NCI-H1436 treated with DMSO at 0.1 percent for 48 hours (cell line): ENCODE results near the gene TMEM120B.
"Not testable (repeated sequence)": the region's sequence is repeated elsewhere in the genome, so short reads cannot be mapped to it uniquely, and the experiment has no call there.

Experiments
- DNase-seq: peaks from one replicate; lab custom pipeline; 2025; lab: John Stamatoyannopoulos, UW

Gene TMEM120B

DNA sequence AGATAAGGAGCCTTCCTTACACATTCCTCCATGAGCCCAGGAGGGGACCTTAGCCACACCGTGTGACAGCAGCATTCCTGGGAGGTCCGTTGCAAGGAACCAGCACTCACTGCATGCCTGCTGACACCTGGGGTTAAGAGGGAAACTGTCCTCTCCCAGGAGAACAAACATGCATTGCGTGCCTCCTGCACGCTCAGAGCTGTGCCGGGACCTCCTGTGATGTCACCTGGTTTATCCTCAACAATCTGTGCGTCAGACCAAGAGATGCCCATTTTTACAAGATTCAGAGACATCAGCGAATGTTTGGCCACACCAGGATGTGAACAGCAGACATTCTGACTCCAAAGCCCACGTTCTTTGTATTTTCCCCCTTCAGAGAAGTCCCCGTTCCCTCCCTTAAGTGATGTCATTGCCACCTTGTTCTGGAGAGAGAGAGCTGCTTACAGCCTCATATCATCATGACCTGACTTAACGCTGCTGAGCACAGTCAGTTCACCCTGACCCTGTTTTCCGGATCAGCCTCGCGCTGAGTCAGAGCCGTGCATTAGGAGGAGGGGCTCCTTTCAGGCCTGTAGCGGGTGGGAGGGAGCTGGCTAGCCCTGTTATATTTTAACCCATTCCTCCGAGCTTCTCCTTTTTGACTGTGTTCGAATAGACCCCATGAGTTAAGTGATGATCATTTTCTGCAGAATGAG, 36.2 kb downstream of the TMEM120B start:
- DNase-seq = no peak

DNA sequence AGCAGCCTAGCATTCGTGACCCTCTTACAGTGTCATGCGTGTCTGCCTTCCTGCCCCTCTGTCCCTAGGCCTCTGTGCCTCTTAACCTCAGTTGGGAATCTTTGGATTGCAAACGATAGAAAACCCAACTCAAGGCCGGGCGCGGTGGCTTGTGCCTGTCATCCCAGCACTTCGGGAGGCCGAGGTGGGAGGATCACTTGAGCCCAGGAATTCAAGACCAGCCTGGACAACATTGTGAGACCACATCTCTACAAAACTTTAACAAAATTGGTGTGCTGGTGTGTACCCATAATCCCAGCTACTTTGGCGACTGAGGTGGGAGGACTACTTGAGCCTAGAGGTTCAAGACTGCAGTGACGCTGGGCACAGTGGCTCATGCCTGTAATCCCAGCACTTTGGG, 36.7 kb downstream of the TMEM120B start:
- no peak for DNase-seq

DNA sequence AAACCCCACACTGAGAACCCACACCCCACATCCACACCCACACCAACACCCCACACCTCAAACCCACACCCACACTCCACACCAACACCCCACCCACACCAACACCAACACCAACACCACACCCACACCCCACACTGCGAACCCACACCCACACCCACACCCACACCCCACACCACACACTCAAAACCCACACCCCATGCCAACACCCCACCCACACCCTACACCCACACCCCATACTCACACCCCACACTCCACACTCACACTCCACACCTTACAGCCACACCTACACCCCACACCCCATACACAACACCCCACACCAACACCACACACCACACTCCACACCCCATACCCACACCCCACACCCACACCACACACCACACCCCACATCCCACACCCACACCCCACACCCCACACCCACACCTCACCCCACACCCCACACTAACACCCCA, 38.0 kb downstream of the TMEM120B start:
- no peak for DNase-seq

DNA sequence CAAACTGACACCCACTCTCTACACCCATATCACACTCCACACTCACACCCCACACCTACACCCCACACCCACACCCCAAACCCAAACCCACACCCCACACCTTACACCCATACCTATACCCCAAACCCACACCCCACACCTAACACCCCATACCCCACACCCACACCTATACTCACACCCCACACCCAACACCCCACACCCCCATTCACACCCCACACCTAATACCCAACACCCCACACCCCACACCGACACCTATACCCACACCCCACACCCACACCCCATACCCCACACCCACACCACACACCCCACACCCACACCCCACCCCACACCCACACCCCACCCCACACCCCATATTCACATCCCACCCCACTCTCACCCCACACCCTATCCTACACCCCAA, 38.5 kb downstream of the TMEM120B start:
- no peak for DNase-seq

DNA sequence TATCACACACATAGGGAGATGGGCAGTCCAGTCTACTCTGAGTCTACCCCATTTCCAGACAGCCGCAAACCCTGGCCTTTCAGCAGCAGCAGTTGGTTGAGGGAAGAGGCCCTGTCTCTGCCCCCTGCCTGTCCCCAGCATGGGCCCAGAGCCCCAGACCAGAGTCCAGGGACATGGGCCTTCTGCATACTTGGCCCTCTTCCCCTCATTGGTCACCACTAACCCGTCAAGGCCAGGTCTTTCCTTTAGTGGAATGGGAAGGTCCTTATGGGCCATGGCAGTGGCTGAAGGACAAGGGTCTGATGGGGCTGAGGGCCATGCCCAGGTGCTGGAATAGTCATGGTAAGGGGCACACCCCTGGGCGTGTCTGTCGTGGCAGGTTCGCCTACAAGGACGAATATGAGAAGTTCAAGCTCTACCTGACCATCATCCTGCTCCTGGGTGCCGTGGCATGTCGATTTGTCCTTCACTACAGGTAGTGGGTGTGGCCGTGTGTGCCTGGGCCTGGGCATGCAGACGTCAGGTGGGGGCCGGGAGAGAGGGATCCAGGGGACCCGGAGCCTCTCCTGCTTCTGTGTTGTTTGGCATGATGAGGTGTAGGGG, 39.3 kb downstream of the TMEM120B start:
- no peak for DNase-seq

DNA sequence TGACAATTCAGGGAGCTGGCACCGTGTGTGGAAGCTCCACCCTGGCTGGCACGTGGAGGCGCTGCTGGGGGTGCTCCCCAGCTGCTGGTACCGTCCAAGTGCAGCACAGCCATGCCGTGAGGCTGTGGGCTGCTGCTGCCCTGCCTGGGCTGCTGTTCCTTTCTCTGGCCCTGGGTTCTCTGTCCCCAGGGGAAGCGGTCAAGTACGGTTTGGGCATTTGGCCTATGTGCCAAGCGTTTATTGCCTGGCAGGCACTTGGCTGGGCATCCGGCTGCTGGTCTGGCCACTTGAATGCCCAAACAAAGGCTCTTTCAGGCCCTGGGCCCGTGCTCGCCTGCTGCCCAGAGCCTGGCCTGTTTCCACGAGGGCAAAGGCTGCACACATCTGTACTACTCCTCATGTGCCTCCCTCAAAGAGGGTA, 41.3 kb downstream of the TMEM120B start:
- DNase-seq = no peak

DNA sequence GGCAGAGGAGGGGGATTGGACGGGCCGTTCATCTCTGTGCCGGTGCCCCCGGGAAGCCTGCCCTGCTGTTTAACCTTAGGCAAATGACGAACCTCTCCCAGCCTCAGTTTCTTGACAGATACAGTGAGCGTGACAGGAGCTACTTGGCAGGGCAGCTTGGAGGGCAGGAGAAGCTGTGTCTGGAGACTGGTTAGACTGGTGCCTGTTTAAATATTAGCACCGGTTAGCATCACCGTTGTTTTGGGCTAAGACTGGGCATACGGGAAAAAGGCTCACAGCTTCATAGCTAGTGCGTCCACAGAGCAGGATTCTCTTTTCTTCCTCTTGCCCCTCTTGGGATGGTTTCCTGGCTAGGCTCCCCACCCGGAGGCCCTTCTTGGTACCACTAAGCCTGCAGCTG, 42.3 kb downstream of the TMEM120B start:
- DNase-seq = no peak

DNA sequence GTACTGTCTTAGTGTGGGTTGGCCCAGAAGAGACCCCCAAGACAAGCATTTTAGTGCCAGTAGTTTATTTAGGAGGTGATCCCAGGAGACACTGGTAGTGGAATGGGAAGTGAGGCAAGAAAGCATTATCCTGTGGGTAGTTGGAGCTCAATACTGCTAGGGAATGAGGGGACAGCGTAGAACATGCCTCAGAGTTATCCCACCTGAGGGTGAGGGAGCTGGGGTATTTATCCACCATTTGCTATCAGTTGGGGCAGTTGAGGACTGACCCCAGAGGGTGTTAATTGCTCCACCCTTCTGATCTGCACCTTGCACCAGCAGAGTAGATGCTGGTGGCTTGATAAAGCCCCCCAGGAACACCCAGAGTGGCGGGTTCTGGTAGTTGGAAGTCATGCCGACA, 43.0 kb downstream of the TMEM120B start:
- DNase-seq = no peak

DNA sequence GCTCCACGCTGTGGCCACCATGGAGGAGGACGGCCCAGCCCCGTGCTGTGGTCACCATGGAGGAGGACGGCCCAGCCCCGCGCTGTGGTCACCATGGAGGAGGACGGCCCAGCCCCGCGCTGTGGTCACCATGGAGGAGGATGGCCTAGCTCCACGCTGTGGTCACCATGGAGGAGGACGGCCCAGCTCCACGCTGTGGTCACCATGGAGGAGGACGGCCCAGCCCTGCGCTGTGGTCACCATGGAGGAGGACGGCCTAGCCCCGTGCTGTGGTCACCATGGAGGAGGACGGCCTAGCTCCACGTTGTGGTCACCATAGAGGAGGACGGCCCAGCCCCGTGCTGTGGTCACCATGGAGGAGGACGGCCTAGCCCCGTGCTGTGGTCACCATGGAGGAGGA, 46.0 kb downstream of the TMEM120B start:
- not testable (repeated sequence) for DNase-seq

DNA sequence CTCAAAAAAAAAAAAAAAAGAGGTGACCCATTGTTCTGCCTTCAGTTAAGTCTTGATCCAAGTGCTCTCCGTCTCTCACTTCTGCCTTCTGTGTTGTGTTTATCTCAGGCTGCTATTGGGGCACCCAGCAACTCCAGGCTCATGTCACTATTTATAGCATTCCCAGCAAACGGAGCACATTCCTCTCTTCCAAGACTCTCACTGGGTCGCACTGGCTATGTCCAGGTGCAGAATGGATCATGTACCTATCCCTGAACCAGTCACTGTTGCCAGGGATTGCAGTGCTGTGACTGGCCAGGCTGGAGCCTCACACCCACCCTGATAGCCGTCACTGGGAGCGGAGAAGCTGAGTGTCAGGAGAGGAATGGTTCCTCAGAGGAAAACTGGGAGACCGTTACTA, 49.7 kb downstream of the TMEM120B start:
- DNase-seq = no peak

DNA sequence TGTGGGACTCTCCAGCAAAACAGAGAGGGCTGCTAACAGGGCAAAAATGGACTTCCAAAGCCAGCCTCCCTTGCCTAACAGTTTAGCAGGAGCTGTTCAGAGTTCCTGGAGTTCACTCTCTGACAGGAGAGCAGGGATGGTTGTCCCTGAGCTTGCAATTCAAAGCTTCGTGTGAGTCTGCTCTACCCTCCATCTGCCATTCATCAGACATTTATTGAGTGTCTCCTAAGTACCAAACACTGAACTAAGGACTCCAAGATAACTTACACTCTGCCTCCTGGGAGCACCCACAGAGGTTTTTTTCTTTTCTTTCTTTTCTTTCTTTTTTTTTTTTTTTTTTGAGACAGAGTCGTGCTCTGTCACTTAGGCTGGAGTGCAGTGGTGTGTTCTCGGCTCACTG, 52.3 kb downstream of the TMEM120B start:
- no peak for DNase-seq

DNA sequence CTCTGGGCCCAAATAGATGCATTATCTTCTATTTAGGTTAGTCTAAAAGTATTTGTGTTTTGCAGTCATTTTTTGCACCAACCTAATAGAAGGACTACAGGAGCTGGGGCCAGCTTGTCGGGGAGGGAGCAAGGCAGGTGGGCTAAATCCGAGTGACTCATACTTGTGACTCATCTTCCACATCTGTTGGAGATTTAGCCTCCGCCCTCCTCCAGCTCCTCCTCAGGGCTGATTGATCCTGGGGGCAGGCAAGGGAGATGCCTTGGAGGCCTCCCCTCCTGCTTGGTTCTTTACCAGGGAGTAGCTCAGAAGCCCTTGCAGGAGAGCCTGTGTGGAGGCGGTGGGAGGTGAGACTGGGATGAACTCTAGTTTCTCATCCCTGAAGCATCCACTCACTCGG, 53.0 kb downstream of the TMEM120B start:
- DNase-seq = no peak

DNA sequence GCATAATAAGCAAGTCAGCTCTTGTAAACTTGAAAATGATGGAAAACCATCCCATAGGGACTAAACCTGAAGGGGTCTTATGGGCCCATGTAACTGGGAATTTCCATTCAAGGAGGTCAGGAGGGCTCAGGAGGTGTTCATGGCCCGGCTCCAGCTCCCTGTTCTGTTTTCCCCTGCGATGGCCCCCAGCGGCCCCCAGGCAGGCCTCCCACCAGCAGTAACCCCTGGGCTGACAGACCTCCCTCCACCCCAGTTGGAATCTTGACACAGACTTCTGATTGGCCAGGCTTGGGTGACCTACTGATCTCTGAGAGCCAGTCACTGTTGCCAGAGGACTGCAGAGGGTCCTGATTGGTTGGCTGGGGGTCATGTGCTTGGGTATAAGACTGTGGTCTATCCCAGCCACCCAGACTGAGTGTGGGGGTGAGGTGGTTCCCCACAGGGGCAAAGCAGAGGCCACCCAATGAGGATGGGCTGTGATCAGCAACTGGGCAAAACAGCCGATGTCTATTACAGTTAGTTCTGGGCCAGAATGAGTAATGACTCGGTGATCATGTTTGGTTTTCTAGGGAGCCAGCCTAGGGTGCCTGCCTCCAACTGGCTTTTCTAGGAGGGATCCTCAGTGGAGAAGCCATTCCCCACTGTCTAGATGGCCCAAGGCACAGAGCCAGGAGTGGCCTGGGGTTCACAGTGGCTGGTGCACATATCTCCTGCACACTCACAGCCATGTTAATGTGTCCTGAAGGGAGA, 53.9 kb downstream of the TMEM120B start:
- no peak for DNase-seq

DNA sequence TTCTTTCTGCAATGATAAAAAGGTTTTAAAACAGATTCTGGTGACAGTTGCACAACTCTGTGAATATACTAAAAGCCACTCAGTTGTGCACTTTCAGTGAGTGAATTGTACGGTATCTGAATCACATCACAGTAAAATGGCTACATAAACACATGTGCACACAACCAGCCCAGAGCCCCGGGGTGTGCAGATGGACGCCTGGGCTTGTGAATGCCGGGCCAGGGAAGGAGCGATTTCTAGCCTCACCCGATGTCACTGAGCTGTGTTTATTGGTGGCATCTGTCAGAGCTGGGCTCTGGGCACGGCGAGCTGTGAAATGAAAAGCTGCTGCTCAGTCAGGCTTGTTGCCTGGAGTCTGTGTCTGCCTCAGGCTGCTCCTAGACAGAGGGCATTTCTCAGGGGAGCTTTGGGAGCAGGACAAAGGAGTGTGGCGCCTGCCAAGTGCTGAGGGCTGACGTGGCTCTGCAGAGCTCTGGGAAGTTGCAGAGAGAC, 55.0 kb downstream of the TMEM120B start:
- no peak for DNase-seq

DNA sequence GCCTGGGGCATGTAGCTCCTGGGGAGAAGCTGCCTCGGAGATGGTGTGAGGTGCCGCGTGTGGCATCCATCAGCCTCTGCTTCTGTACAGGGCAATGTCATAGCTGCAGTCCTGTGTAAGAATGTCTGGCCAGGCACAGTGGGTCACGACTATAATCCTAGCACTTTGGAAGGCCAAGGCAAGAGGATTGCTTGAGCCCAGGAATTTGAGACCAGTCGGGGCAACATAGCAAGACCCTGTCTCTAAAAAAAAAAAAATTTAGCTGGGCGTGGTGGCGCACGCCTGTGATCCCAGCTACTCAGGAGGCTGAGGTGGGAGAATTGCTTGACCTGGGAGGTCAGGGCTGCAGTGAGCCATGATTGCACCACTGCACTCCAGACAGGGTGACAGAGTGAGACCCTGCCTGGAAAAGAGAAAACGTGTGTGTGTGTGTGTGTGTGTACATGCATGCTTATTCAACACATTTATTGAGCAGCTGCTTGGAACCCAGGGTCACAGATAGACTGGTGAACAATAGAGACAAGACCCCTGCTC, 56.8 kb downstream of the TMEM120B start:
- DNase-seq = no peak

DNA sequence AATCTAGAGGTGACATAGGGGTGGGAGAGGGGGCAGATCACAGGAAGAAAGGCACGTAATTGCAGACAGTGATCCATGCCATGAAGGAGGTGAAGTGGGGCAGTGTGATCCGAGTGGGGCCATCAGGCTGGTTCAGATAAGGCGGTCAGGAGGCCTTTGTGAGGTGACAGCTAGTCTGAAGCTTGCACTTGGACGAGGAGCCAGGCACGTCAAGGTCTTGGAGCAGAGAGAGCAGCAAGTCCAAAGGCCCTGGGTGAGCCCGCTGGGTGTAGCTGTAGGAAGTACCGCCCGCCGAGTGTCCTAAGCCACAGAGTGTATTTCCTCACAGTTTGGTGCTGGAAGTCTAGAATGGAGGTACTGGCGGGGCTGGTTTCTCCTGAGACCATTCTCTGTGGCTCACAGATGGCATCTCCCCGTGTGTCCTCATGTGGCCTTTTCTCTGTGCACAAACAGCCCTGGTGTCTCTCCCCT, 57.3 kb downstream of the TMEM120B start:
- DNase-seq = no peak

DNA sequence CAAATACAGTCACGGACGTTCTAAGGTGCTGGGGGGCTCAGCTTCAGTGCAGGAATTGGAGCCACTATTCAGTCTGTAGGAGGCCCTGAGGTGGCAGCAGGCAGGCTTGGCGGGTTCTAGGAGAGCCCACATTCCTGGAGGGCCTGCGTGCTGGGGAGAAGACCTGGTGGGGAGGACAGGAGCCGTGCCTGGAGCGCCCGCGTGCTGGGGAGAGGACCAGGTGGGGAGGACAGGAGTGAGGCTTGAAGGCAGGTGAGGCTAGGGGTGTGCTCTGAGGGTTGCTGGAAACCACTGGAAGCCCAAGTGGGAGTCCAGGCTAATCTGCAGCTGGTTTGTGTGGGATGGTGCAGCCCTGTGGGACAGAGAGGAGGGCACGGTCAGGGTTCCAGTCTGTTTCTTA, 57.8 kb downstream of the TMEM120B start:
- no peak for DNase-seq

DNA sequence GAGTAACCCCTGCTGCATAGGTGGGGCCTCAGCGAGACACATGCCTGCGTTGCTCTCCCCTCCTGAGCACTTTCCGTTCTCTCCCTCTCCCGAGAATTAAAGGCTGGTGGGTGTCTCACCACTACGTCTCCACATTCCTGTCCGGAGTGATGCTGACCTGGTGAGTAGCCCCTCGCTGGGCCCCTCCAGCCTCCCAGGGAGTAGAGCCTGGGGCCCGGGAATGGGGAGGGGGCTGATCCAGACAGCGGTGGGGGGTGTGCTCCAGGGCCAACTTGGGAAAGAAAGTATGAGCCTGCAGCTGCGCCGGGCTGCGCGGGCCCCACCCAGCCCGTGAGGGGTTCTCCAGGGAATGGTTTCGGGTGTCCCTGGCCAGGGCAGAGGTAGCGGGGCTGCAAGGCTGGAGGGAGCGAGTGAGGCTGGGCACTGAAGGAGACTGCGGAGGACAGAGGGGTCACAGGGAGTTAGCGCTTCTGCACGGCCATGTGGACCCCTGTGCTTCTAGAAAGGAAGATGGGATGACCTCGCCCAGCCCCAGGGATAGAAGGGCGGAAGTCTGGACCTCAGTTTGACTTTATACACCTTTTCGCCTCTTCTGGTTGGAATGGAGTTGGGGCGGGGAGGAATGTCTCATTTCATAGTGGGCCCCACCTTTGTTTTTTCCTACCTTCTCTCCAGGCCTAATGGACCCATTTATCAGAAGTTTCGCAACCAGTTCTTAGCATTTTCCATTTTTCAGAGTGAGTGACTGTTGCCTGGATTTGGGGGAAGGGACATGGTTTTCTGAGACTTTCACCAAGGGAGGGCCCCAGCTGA, 58.5 kb downstream of the TMEM120B start:
- DNase-seq = no peak

DNA sequence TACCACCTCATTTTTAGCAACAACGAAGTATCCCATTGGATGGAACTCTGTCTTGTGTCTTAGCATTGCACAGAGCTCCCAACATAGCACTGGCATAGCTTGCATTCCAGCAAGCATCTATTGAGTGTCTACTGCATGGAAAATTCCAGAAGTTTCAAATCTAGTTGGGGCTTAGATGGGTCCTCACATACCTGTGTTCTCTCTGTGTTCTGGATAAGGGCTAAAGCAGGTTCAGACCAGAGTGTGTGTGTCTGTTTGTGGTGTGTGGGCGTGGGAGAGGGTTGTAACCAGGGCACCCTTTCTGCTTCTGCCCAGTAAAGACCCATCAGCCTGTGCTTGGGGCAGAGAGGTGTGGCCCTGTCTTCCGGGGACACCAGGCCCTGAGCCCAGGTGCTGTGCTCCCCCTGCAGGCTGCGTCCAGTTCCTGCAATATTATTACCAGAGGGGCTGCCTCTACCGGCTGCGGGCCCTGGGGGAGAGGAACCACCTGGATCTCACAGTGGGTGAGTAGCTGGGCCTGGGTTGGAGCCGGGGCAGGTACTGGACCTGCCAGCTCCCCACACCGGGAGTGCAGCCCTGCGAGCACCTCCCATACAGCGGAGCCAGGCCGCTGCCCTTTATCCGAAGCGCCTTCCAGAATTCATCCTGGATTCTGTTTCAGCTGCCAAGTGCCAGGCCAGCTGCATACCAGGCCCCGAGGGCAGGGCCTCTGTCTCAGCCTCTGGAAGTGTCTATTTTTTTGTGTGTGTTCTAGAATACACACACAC, 60.6 kb downstream of the TMEM120B start:
- DNase-seq = no peak

DNA sequence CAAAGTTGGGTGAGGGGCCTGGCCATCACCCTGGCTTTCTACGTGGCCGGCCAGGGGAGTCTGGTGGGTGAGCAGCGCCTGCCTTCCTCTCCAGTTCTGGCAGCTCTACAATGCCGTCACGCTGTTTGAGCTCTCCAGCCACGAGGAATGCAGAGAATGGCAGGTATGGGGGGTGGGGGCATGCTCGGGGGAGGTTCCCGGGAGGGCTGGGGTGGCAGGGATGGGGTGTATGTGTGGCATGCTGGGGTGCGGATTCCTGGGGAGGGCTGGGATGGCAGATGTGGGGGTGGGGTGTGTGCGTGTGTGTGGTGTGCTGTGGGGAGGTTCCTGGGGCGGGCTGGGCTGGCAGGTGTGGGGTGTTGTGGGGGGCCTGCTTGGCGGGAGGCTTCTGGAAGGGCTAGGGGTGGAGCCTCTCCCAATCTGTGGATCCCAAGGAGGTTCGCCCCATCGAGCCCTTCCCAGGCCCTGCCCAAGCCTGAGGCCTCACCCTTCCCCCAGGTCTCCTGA, 62.5 kb downstream of the TMEM120B start:
- DNase-seq = no peak

DNA sequence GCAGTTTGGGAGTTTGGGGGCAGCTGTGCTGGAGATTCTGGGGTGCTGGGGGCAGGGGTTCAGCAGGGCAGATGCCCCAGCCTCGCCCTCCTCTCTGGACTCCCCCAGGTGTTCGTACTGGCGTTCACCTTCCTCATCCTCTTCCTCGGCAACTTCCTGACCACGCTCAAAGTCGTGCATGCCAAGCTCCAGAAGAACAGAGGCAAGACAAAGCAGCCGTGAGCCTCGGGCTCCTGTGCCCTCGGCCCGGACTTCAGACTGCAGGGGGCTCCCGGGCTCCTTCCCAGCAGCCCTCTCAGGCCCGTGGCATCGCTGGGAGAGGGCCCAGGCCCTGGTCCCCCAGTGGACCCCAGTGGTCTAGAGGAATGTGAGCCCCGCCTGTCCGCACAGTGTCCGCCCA, 62.9 kb downstream of the TMEM120B start:
- DNase-seq = no peak
